Left ventricle myocardium superior (tissue), 1 donor: ENCODE results near the gene HINT3. TPM values are rescaled to one million over a fixed set of nuclear protein-coding genes. Genes with fewer than 3 reads are reported as not detected.

Source experiments
- total RNA-seq: library from RNA; stranded (reverse); fragmentation: NEBNext Ultra II Directional; extraction: Animal tissue kit (Norgen Biotek cat#: 25700); gene quantifications from one replicate; pipeline ENCODE4 v1.2.1, GENCODE V29; 2021
- donor health status: DM: no; HTN: yes; CAD: no; lungs with severe emphysema.

The HINT3 gene
- total RNA-seq, 1 donor from 2014 or later, result 40.8 TPM

Other genes with a start within 250 kb of the HINT3 start
- 66.8 TPM for gene HEY2, start 207.1 kb upstream of the HINT3 start, total RNA-seq
- gene NCOA7, start 165.8 kb upstream of the HINT3 start, total RNA-seq, result 10.2 TPM
- gene TRMT11, start 29.8 kb downstream of the HINT3 start, total RNA-seq, result 8.3 TPM